HG02973 (cell line): ENCODE data around the gene LEPROT.

Source experiments
- ATAC-seq: cut with Tn5 transposase; IDR thresholded peaks from one replicate; pipeline ENCODE4 v1.9.1; 2021; ENCODE audit warnings: moderate library complexity; ENCODE audit not compliant: unreplicated experiment

The LEPROT gene

GRCh38 chr1:65471861-65472332 is 51.4 kb downstream of the LEPROT start:
- ATAC-seq: no peak

GRCh38 chr1:65476327-65476726 is 55.9 kb downstream of the LEPROT start:
- no peak for ATAC-seq

- no peak for ATAC-seq
These were observed 57.2 kb downstream of the LEPROT start for GRCh38 chr1:65477414-65478378.

- ATAC-seq: no peak
These were observed 58.0 kb downstream of the LEPROT start for GRCh38 chr1:65478379-65479026.

GRCh38 chr1:65479554-65480204 is 59.2 kb downstream of the LEPROT start:
- ATAC-seq: no peak

- no peak for ATAC-seq
These were observed 60.4 kb downstream of the LEPROT start for GRCh38 chr1:65480684-65481405.

GRCh38 chr1:65483993-65484754 is 63.7 kb downstream of the LEPROT start:
- no peak for ATAC-seq
